ENCODE measurements around the gene SPTBN4. TPM values are rescaled to one million over a fixed set of nuclear protein-coding genes. Genes with fewer than 3 reads are reported as not detected.
A peak's percentile ranks its signal among the peaks of the same experiment; 100 is the strongest.
"Not testable (repeated sequence)": the region's sequence is repeated elsewhere in the genome, so short reads cannot be mapped to it uniquely, and the experiment has no call there.

The SPTBN4 gene
- total RNA-seq, 4 donors from 2014 or later, result 0.30 to 1.2 (median 0.71) TPM

GRCh38 chr19:40519352-40520322 lies 52.8 kb downstream of the SPTBN4 start:
- no peak for TF ChIP-seq CTCF (IDR thresholded peaks at IDR 0.05)
- TF ChIP-seq POLR2A (IDR thresholded peaks at IDR 0.05), result no peak
- TF ChIP-seq EP300 (IDR thresholded peaks at IDR 0.05), result no peak
- no peak for TF ChIP-seq POLR2AphosphoS5 (IDR thresholded peaks at IDR 0.05)
- 30% methylated on average over 19 of the region's 91 CpGs for WGBS
- H3K36me3 ChIP-seq, result no peaks in the 10 kb centered on the region
- H3K4me1 ChIP-seq, result peaks cover 15% of the 10 kb centered on the region
- no peak overlapping the region for H3K27ac ChIP-seq
- H3K4me3 ChIP-seq, result peak overlapping the region; percentile 12
- H3K27me3 ChIP-seq, result peaks cover 30% of the 10 kb centered on the region
- no peak for DNase-seq (ENCODE audit: low spot score in 2 of 2)
- no peaks in the 10 kb centered on the region for H3K9me3 ChIP-seq

- Histone ChIP-seq H3K9me3 (no peaks in the 10 kb centered on the region), H3K27me3 (peaks cover 27% of the 10 kb centered on the region), H3K27ac (no peak overlapping the region), H3K36me3 (no peaks in the 10 kb centered on the region), H3K4me3 (no peak overlapping the region), H3K4me1 (peaks cover 15% of the 10 kb centered on the region)
- no peak for TF ChIP-seq POLR2AphosphoS5 (IDR thresholded peaks at IDR 0.05)
- WGBS, result 73% methylated on average over 7 of the region's 8 CpGs
- DNase-seq (ENCODE audit: low spot score in 2 of 2), result no peak
These were observed 54.5 kb downstream of the SPTBN4 start for GRCh38 chr19:40521276-40521675.

- H3K27ac ChIP-seq; H3K36me3 ChIP-seq; H3K9me3 ChIP-seq; H3K4me3 ChIP-seq; DNase-seq (ENCODE audit: low spot score in 2 of 2): not testable (repeated sequence)
- H3K4me1 ChIP-seq, result peaks cover 15% of the 10 kb centered on the region
- H3K27me3 ChIP-seq, result peaks cover 27% of the 10 kb centered on the region
- WGBS, result 91% methylated on average over 6 of the region's 6 CpGs
These were observed 55.1 kb downstream of the SPTBN4 start for GRCh38 chr19:40521900-40522299.

- no peak for DNase-seq (ENCODE audit: low spot score in 2 of 2)
- H3K4me3 ChIP-seq, result no peak overlapping the region
- no peaks in the 10 kb centered on the region for H3K36me3 ChIP-seq
- WGBS, result 52% methylated on average over 15 of the region's 17 CpGs
- peaks cover 26% of the 10 kb centered on the region for H3K27me3 ChIP-seq
- H3K4me1 ChIP-seq, result peaks cover 15% of the 10 kb centered on the region
- H3K9me3 ChIP-seq, result no peaks in the 10 kb centered on the region
- TF ChIP-seq CTCF (IDR thresholded peaks at IDR 0.05) (peak in 1 of 2 donors; percentile 68), EP300 (IDR thresholded peaks at IDR 0.05) (no peak), POLR2A (IDR thresholded peaks at IDR 0.05) (no peak), POLR2AphosphoS5 (IDR thresholded peaks at IDR 0.05) (no peak)
- H3K27ac ChIP-seq, result no peak overlapping the region
These were observed 56.7 kb downstream of the SPTBN4 start for GRCh38 chr19:40523322-40524047.

- Histone ChIP-seq H3K27me3 (peaks cover 19% of the 10 kb centered on the region), H3K36me3 (no peaks in the 10 kb centered on the region), H3K27ac (no peak overlapping the region), H3K4me1 (peaks cover 19% of the 10 kb centered on the region), H3K4me3 (no peak overlapping the region), H3K9me3 (no peaks in the 10 kb centered on the region)
- TF ChIP-seq POLR2A (IDR thresholded peaks at IDR 0.05) (no peak), EP300 (IDR thresholded peaks at IDR 0.05) (no peak), POLR2AphosphoS5 (IDR thresholded peaks at IDR 0.05) (no peak), CTCF (IDR thresholded peaks at IDR 0.05) (no peak)
- DNase-seq (ENCODE audit: low spot score in 2 of 2), result no peak
- 80% methylated on average over 5 of the region's 5 CpGs for WGBS
These were observed 57.3 kb downstream of the SPTBN4 start for GRCh38 chr19:40524133-40524549.

GRCh38 chr19:40524655-40525054 lies 57.9 kb downstream of the SPTBN4 start:
- Histone ChIP-seq H3K4me3 (no peak overlapping the region), H3K27ac (no peak overlapping the region), H3K9me3 (no peaks in the 10 kb centered on the region), H3K36me3 (no peaks in the 10 kb centered on the region), H3K27me3 (peaks cover 16% of the 10 kb centered on the region), H3K4me1 (peaks cover 19% of the 10 kb centered on the region)
- TF ChIP-seq POLR2A (IDR thresholded peaks at IDR 0.05) (no peak), CTCF (IDR thresholded peaks at IDR 0.05) (no peak), POLR2AphosphoS5 (IDR thresholded peaks at IDR 0.05) (no peak), EP300 (IDR thresholded peaks at IDR 0.05) (no peak)
- 93% methylated on average over 3 of the region's 3 CpGs for WGBS
- no peak for DNase-seq (ENCODE audit: low spot score in 2 of 2)
